Liver (tissue), 9 donors: ENCODE measurements around the gene WNT5A. TPM values are rescaled to one million over a fixed set of nuclear protein-coding genes. Genes with fewer than 3 reads are reported as not detected.
A peak's percentile ranks its signal among the peaks of the same experiment; 100 is the strongest.

Experiments used
- DNase-seq: peaks from one replicate; pipeline ENCODE4 v3.0.0-alpha.2; 2017; ENCODE audit warnings: low spot score
- H3K27ac ChIP-seq, 2 donors: one replicate each; pipeline ENCODE4 v1.7.0; 2013; ENCODE audit warnings: inconsistent platforms in 2 of 2, low read length in 2 of 2, control low read depth in 1 of 2, low read depth in 1 of 2, mild to moderate bottlenecking in 1 of 2
- H3K27me3 ChIP-seq, 4 donors: one replicate each; pipeline versions ENCODE4 v1.6.1 to v1.7.0; 2013; ENCODE audit warnings: low read length in 3 of 4, inconsistent platforms in 1 of 4, mild to moderate bottlenecking in 1 of 4, moderate library complexity in 1 of 4; ENCODE audit not compliant: control insufficient read depth in 4 of 4, insufficient read depth in 4 of 4
- H3K36me3 ChIP-seq, 4 donors: one replicate each; pipeline versions ENCODE4 v1.6.1 to v1.7.0; 2013; ENCODE audit warnings: low read length in 3 of 4, mild to moderate bottlenecking in 3 of 4, low read depth in 1 of 4, moderate library complexity in 1 of 4; ENCODE audit not compliant: control insufficient read depth in 4 of 4, insufficient read depth in 3 of 4
- H3K4me1 ChIP-seq, 4 donors: one replicate each; pipeline versions ENCODE4 v1.6.1 to v1.7.0; 2013; ENCODE audit warnings: low read length in 3 of 4, mild to moderate bottlenecking in 3 of 4, moderate library complexity in 1 of 4; ENCODE audit not compliant: control insufficient read depth in 4 of 4, insufficient read depth in 4 of 4
- H3K4me3 ChIP-seq, 3 donors: one replicate each; pipeline versions ENCODE4 v1.6.1 to v1.7.0; 2013; ENCODE audit warnings: low read length in 3 of 3, control low read depth in 1 of 3, low read depth in 1 of 3, mild to moderate bottlenecking in 1 of 3
- H3K9ac ChIP-seq, 2 donors: one replicate each; pipeline ENCODE4 v1.7.0; 2013; ENCODE audit warnings: low read length in 2 of 2, mild to moderate bottlenecking in 2 of 2, moderate library complexity in 2 of 2, control low read depth in 1 of 2, low read depth in 1 of 2
- H3K9me3 ChIP-seq, 4 donors: one replicate each; pipeline versions ENCODE4 v1.6.1 to v1.7.0; 2013; ENCODE audit warnings: low read length in 3 of 4; ENCODE audit not compliant: control insufficient read depth in 4 of 4
- EGR1 ChIP-seq, 2 donors: IDR thresholded peaks; 2 replicates each; pipeline ENCODE4 v1.6.1; 2016 to 2018; ENCODE audit warnings: antibody characterized with exemption in 2 of 2, low read depth in 2 of 2
- FOXA1 ChIP-seq: IDR thresholded peaks from 2 replicates; pipeline ENCODE4 v1.6.1; 2016; ENCODE audit warnings: antibody characterized with exemption
- FOXA2 ChIP-seq: IDR thresholded peaks from 2 replicates; pipeline ENCODE4 v1.6.1; 2016; ENCODE audit warnings: antibody characterized with exemption
- GABPA ChIP-seq, 2 donors: IDR thresholded peaks in 1 of 2; conservative IDR thresholded peaks in 1 of 2; 2 replicates each; pipeline ENCODE4 v1.6.1; 2016; ENCODE audit warnings: antibody characterized with exemption in 2 of 2, mild to moderate bottlenecking in 1 of 2, moderate library complexity in 1 of 2
- HNF4A ChIP-seq, 2 donors: conservative IDR thresholded peaks; 2 replicates each; pipeline ENCODE4 v1.6.1; 2016; ENCODE audit warnings: antibody characterized with exemption in 2 of 2, mild to moderate bottlenecking in 2 of 2
- HNF4G ChIP-seq: IDR thresholded peaks from 2 replicates; pipeline ENCODE4 v1.6.1; 2016; ENCODE audit warnings: antibody characterized with exemption
- JUND ChIP-seq, 2 donors: IDR thresholded peaks; 2 replicates each; pipeline ENCODE4 v1.6.1; 2016; ENCODE audit warnings: antibody characterized with exemption in 2 of 2
- NR2F2 ChIP-seq: IDR thresholded peaks from 2 replicates; pipeline ENCODE4 v1.6.1; 2016; ENCODE audit warnings: antibody characterized with exemption
- RAD21 ChIP-seq, 2 donors: IDR thresholded peaks; 2 replicates each; pipeline ENCODE4 v1.6.1; 2016; ENCODE audit warnings: antibody characterized with exemption in 2 of 2, mild to moderate bottlenecking in 2 of 2
- RXRA ChIP-seq, 2 donors: IDR thresholded peaks; 2 replicates each; pipeline ENCODE4 v1.6.1; 2017 to 2018; ENCODE audit warnings: antibody characterized with exemption in 2 of 2, mild to moderate bottlenecking in 1 of 2
- SP1 ChIP-seq: IDR thresholded peaks from 2 replicates; pipeline ENCODE4 v1.6.1; 2018; ENCODE audit warnings: antibody characterized with exemption, mild to moderate bottlenecking
- TAF1 ChIP-seq: conservative IDR thresholded peaks from 2 replicates; pipeline ENCODE4 v1.6.1; 2016; ENCODE audit warnings: antibody characterized with exemption, mild to moderate bottlenecking
- YY1 ChIP-seq: IDR thresholded peaks from 2 replicates; pipeline ENCODE4 v1.6.1; 2016; ENCODE audit warnings: antibody characterized with exemption, mild to moderate bottlenecking
- ZBTB33 ChIP-seq: IDR thresholded peaks from 2 replicates; pipeline ENCODE4 v1.6.1; 2016; ENCODE audit warnings: antibody characterized with exemption
- WGBS: extraction: QIAGEN DNeasy Blood & Tissue Kit; methylation state at CpG from one replicate; pipeline ENCODE4 v1.1.7; 2013; 5-methylcytosine and 5-hydroxymethylcytosine counted together
- polyA plus RNA-seq, 2 donors: library from polyadenylated mRNA; stranded (reverse) in 1 of 2; unstranded in 1 of 2; fragments of 200-250 nt in 1 of 2; fragments of >200 nt in 1 of 2; fragmentation: Nextera tagmentation in 1 of 2; extraction: Ambion mirVana in 1 of 2; gene quantifications; one replicate each; pipeline versions ENCODE4 v1.2.1 to v1.2.3, GENCODE V29; 2013 to 2015
- total RNA-seq, 2 donors: library from RNA; depleted of rRNA; stranded (reverse); fragments of >200 nt; gene quantifications; one replicate each; pipeline ENCODE4 v1.2.3, GENCODE V29; 2014
- TF ChIP-seq, protein P1 (sequence below): IDR thresholded peaks from 2 replicates; pipeline ENCODE4 v1.6.1; 2016; ENCODE audit warnings: antibody characterized with exemption, mild to moderate bottlenecking
- TF ChIP-seq, protein P2 (sequence below): IDR thresholded peaks from 2 replicates; pipeline ENCODE4 v1.6.1; 2016; ENCODE audit warnings: antibody characterized with exemption
- TF ChIP-seq, protein P3 (sequence below): IDR thresholded peaks from 2 replicates; pipeline ENCODE4 v1.6.1; 2016; ENCODE audit warnings: antibody characterized with exemption
- TF ChIP-seq, protein P4 (sequence below): fragments of 150-350 bp; IDR thresholded peaks from 2 replicates; pipeline ENCODE4 v1.5.1; 2017; ENCODE audit warnings: improper control_type of control experiment, low read depth, low read length; ENCODE audit not compliant: missing input control
- donor health status: healthy.
- donor health status: healthy.
- donor health status: healthy.
- donor health status: healthy.
- donor health status: healthy.

The WNT5A gene
- total and polyA plus RNA-seq, 4 donors: 0.18 to 1.3 (median 0.66) TPM

- H3K36me3 ChIP-seq: no peaks in the 10 kb centered on the region
- no peaks in the 10 kb centered on the region for H3K9me3 ChIP-seq
- H3K4me3 ChIP-seq: no peak overlapping the region
- DNase-seq: no peak
- no peak for TF ChIP-seq RXRA (IDR thresholded peaks at IDR 0.05)
- TF ChIP-seq EGR1 (IDR thresholded peaks at IDR 0.05; ENCODE audit: low read depth in 2 of 2): no peak
- no peak for TF ChIP-seq RAD21 (IDR thresholded peaks at IDR 0.05)
- no peak for TF ChIP-seq HNF4A (conservative IDR thresholded peaks at IDR 0.05)
- TF ChIP-seq YY1: no peak
- TF ChIP-seq SP1: no peak
- no peak for TF ChIP-seq NR2F2
- no peak for TF ChIP-seq JUND (IDR thresholded peaks at IDR 0.05)
- TF ChIP-seq, protein P1, sequence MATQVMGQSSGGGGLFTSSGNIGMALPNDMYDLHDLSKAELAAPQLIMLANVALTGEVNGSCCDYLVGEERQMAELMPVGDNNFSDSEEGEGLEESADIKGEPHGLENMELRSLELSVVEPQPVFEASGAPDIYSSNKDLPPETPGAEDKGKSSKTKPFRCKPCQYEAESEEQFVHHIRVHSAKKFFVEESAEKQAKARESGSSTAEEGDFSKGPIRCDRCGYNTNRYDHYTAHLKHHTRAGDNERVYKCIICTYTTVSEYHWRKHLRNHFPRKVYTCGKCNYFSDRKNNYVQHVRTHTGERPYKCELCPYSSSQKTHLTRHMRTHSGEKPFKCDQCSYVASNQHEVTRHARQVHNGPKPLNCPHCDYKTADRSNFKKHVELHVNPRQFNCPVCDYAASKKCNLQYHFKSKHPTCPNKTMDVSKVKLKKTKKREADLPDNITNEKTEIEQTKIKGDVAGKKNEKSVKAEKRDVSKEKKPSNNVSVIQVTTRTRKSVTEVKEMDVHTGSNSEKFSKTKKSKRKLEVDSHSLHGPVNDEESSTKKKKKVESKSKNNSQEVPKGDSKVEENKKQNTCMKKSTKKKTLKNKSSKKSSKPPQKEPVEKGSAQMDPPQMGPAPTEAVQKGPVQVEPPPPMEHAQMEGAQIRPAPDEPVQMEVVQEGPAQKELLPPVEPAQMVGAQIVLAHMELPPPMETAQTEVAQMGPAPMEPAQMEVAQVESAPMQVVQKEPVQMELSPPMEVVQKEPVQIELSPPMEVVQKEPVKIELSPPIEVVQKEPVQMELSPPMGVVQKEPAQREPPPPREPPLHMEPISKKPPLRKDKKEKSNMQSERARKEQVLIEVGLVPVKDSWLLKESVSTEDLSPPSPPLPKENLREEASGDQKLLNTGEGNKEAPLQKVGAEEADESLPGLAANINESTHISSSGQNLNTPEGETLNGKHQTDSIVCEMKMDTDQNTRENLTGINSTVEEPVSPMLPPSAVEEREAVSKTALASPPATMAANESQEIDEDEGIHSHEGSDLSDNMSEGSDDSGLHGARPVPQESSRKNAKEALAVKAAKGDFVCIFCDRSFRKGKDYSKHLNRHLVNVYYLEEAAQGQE: no peak
- TF ChIP-seq, protein P2, sequence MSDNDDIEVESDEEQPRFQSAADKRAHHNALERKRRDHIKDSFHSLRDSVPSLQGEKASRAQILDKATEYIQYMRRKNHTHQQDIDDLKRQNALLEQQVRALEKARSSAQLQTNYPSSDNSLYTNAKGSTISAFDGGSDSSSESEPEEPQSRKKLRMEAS: no peak
- no peaks in the 10 kb centered on the region for H3K27me3 ChIP-seq
- no peak overlapping the region for H3K9ac ChIP-seq
- peaks cover 2 to 55% (median 48%) of the 10 kb centered on the region in 4 donors for H3K4me1 ChIP-seq
- 94% methylated on average over 2 of the region's 2 CpGs for WGBS
- H3K27ac ChIP-seq: no peak overlapping the region
Measured at GRCh38 chr3:55523471-55523870, 36.4 kb upstream of the WNT5A start.

GRCh38 chr3:55521738-55522421 lies 34.8 kb upstream of the WNT5A start:
- no peak for DNase-seq
- H3K36me3 ChIP-seq: no peaks in the 10 kb centered on the region
- TF ChIP-seq, protein P1: no peak
- TF ChIP-seq TAF1: no peak
- no peak for TF ChIP-seq FOXA1
- TF ChIP-seq SP1: peak; percentile 20
- peak; percentile 53 to 72 for TF ChIP-seq RXRA (IDR thresholded peaks at IDR 0.05)
- no peak for TF ChIP-seq JUND (IDR thresholded peaks at IDR 0.05)
- peak; percentile 15 to 50 for TF ChIP-seq HNF4A (conservative IDR thresholded peaks at IDR 0.05)
- TF ChIP-seq GABPA (IDR thresholded peaks at IDR 0.05 in 1 of 2, conservative IDR thresholded peaks at IDR 0.05 in 1 of 2): no peak
- no peak for TF ChIP-seq HNF4G
- TF ChIP-seq RAD21 (IDR thresholded peaks at IDR 0.05): no peak
- TF ChIP-seq, protein P3, sequence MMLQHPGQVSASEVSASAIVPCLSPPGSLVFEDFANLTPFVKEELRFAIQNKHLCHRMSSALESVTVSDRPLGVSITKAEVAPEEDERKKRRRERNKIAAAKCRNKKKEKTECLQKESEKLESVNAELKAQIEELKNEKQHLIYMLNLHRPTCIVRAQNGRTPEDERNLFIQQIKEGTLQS: no peak
- no peak for TF ChIP-seq YY1
- TF ChIP-seq ZBTB33: no peak
- TF ChIP-seq, protein P2: no peak
- no peak for TF ChIP-seq NR2F2
- peak; percentile 81 for TF ChIP-seq FOXA2
- no peak for TF ChIP-seq EGR1 (IDR thresholded peaks at IDR 0.05; ENCODE audit: low read depth in 2 of 2)
- TF ChIP-seq, protein P4, sequence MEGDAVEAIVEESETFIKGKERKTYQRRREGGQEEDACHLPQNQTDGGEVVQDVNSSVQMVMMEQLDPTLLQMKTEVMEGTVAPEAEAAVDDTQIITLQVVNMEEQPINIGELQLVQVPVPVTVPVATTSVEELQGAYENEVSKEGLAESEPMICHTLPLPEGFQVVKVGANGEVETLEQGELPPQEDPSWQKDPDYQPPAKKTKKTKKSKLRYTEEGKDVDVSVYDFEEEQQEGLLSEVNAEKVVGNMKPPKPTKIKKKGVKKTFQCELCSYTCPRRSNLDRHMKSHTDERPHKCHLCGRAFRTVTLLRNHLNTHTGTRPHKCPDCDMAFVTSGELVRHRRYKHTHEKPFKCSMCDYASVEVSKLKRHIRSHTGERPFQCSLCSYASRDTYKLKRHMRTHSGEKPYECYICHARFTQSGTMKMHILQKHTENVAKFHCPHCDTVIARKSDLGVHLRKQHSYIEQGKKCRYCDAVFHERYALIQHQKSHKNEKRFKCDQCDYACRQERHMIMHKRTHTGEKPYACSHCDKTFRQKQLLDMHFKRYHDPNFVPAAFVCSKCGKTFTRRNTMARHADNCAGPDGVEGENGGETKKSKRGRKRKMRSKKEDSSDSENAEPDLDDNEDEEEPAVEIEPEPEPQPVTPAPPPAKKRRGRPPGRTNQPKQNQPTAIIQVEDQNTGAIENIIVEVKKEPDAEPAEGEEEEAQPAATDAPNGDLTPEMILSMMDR: no peak

More at GRCh38 chr3:55521738-55522421, 34.8 kb upstream of the WNT5A start:
- Histone ChIP-seq H3K9me3 (no peaks in the 10 kb centered on the region), H3K4me3 (no peak overlapping the region), H3K9ac (no peak overlapping the region), H3K27ac (peak overlapping the region in 1 of 2 donors; percentile 24), H3K27me3 (no peaks in the 10 kb centered on the region), H3K4me1 (peaks cover 2 to 45% (median 39%) of the 10 kb centered on the region in 4 donors)
- 44% methylated on average over 6 of the region's 6 CpGs for WGBS
